C4-2B (cell line): Measurements from ENCODE around the gene CLRN1.

Source experiments
- ZFX ChIP-seq: fragments of 450-650 bp; IDR thresholded peaks from 2 replicates; pipeline ENCODE4 v1.6.1; 2017
- TF ChIP-seq, protein P1 (sequence below): fragments of 450-650 bp; conservative IDR thresholded peaks from 2 replicates; pipeline ENCODE4 v1.5.1; 2017; ENCODE audit warnings: mild to moderate bottlenecking

DNA sequence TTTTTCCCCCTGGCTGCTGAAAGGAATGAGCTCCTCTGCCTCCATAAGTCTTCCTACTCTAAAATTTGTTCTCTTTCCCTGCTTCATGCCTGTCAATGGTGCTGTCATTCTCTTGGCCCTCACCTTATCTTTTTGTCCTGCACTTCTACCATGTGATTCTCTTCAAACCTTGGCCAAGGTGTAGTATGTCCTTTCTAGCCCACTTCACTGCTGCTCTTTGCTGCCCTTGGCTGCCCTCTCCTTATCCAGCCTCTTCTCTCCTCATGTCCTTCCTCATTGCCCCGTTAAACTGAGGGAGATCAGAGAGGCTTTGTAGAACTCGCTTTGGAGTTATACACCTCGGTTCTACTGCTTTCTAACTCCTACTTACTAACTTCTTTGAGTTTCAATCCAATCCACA, 87.0 kb downstream of the CLRN1 start:
- TF ChIP-seq, protein P1, sequence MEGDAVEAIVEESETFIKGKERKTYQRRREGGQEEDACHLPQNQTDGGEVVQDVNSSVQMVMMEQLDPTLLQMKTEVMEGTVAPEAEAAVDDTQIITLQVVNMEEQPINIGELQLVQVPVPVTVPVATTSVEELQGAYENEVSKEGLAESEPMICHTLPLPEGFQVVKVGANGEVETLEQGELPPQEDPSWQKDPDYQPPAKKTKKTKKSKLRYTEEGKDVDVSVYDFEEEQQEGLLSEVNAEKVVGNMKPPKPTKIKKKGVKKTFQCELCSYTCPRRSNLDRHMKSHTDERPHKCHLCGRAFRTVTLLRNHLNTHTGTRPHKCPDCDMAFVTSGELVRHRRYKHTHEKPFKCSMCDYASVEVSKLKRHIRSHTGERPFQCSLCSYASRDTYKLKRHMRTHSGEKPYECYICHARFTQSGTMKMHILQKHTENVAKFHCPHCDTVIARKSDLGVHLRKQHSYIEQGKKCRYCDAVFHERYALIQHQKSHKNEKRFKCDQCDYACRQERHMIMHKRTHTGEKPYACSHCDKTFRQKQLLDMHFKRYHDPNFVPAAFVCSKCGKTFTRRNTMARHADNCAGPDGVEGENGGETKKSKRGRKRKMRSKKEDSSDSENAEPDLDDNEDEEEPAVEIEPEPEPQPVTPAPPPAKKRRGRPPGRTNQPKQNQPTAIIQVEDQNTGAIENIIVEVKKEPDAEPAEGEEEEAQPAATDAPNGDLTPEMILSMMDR = no peak
- TF ChIP-seq ZFX = no peak
